ENCODE data around the gene ATXN1.
"Not testable (repeated sequence)": the region's sequence is repeated elsewhere in the genome, so short reads cannot be mapped to it uniquely, and the experiment has no call there.

GRCh38 chr6:16269442-16270070, 491.7 kb downstream of the ATXN1 start:
- not testable (repeated sequence) for TF ChIP-seq POLR2A (IDR thresholded peaks at IDR 0.05; ENCODE audit: low read length); GATA1 (IDR thresholded peaks at IDR 0.05; ENCODE audit: low read depth, low read length)
